Mucosa of gallbladder (tissue), 1 donor: Measurements from ENCODE around the gene CTNNA1. TPM values are rescaled to one million over a fixed set of nuclear protein-coding genes. Genes with fewer than 3 reads are reported as not detected.

Experiments used
- total RNA-seq: library from RNA; stranded (reverse); gene quantifications from one replicate; pipeline ENCODE4 v1.2.1, GENCODE V29; 2021
- donor health status: DM: no; HTN: no; CAD: no.

CTNNA1 gene
- total RNA-seq, 1 donor from 2014 or later: 371 TPM

Other genes with a start within 250 kb of the CTNNA1 start
- gene ETF1, start 210.2 kb upstream of the CTNNA1 start, total RNA-seq: 63.1 TPM
- gene HSPA9, start 178.0 kb upstream of the CTNNA1 start, total RNA-seq: 170 TPM
- 0.12 TPM for gene LRRTM2, start 121.9 kb downstream of the CTNNA1 start, total RNA-seq